ENCODE measurements around the gene SPARCL1. TPM values are rescaled to one million over a fixed set of nuclear protein-coding genes. Genes with fewer than 3 reads are reported as not detected.

SPARCL1 gene
- total RNA-seq, 2 experiments from 2014 or later = not detected

DNA sequence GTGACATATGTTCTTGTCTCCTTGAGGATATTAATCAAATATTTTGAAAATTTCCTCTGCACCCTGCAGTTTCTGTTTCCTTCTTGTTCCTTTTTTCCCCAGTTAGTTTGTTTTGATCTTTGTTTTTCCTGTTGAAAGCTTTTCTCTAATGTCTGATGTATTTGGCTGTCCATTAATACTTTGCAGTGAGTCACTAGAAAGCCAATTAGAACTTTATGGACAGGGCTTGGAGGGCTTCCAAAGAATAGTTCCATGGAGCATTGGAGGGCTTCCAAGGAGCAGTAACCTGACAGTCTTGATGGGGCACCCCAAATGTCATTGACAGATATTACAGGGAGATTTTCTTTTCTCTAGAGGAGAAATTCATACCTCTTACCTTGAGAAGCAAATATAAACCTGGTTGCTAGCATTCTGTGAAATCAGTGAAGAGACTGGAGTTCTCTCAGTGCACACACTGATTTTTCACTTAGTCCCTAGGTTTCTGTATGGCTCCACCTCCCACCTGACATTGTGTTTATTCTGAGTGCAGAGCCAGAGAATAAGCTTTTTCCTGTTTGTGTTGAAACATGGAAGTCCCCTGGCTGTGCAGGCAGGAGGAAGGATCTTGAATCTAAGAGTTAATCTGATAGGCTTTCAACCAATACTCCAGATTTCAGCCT is 26.5 kb downstream of the SPARCL1 start:
- TF ChIP-seq, protein P1, sequence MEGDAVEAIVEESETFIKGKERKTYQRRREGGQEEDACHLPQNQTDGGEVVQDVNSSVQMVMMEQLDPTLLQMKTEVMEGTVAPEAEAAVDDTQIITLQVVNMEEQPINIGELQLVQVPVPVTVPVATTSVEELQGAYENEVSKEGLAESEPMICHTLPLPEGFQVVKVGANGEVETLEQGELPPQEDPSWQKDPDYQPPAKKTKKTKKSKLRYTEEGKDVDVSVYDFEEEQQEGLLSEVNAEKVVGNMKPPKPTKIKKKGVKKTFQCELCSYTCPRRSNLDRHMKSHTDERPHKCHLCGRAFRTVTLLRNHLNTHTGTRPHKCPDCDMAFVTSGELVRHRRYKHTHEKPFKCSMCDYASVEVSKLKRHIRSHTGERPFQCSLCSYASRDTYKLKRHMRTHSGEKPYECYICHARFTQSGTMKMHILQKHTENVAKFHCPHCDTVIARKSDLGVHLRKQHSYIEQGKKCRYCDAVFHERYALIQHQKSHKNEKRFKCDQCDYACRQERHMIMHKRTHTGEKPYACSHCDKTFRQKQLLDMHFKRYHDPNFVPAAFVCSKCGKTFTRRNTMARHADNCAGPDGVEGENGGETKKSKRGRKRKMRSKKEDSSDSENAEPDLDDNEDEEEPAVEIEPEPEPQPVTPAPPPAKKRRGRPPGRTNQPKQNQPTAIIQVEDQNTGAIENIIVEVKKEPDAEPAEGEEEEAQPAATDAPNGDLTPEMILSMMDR (IDR thresholded peaks at IDR 0.05) = no peak
- no peak overlapping the region for H3K4me3 Mint-ChIP-seq
- ChIA-PET CTCF (no interaction called here), POLR2A (no interaction called here)
- no peak for DNase-seq
- H3K27me3 Mint-ChIP-seq = no peaks in the 10 kb centered on the region
- no peak overlapping the region for H3K27ac Mint-ChIP-seq
- Histone ChIP-seq H3K36me3 (ENCODE audit: insufficient read depth, low read length) (no peaks in the 10 kb centered on the region), H3K27me3 (ENCODE audit: control insufficient read depth in 1 of 2, insufficient read depth in 2 of 2, low read length in 2 of 2) (no peaks in the 10 kb centered on the region), H3K27ac (ENCODE audit: low read depth in 1 of 2, low read length in 2 of 2) (no peak overlapping the region), H3K4me1 (ENCODE audit: insufficient read depth, low read length) (no peaks in the 10 kb centered on the region), H3K9me3 (ENCODE audit: control insufficient read depth in 1 of 2, insufficient read depth in 1 of 2, low read length in 2 of 2) (no peaks in the 10 kb centered on the region), H3K4me3 (ENCODE audit: low read length) (no peak overlapping the region)
- H3K36me3 Mint-ChIP-seq (ENCODE audit: low read depth) = no peaks in the 10 kb centered on the region
- H3K9me3 Mint-ChIP-seq = no peaks in the 10 kb centered on the region
- intact Hi-C loops (cut with DNase I, micrococcal nuclease) = no loop called here
- peaks cover 7% of the 10 kb centered on the region for H3K4me1 Mint-ChIP-seq (ENCODE audit: low read depth)
- no peak for ATAC-seq (ENCODE audit: poor library complexity)

DNA sequence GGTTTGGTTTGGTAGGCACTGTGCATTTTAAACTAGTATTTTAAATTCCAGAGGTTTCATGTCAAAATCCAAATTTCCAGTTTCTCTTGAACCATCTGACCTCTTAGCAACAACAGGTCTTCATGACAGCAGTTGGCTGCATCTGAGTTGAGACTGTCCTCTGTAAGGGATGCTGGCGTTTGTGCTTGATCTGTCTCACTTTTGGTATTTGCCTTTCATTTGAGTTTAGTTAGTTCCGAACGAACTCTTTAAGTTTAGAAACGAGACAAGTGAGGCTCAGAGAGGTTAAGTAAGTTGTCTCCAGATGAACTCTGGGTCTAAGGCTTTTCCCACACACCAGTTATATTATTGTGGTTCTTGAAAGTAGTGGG is 29.1 kb downstream of the SPARCL1 start:
- Mint-ChIP-seq H3K9me3 (no peaks in the 10 kb centered on the region), H3K27me3 (no peaks in the 10 kb centered on the region), H3K36me3 (ENCODE audit: low read depth) (no peaks in the 10 kb centered on the region), H3K4me1 (ENCODE audit: low read depth) (peaks cover 7% of the 10 kb centered on the region), H3K4me3 (no peak overlapping the region), H3K27ac (no peak overlapping the region)
- Histone ChIP-seq H3K27ac (ENCODE audit: low read depth in 1 of 2, low read length in 2 of 2) (no peak overlapping the region), H3K4me3 (ENCODE audit: low read length) (no peak overlapping the region), H3K27me3 (ENCODE audit: control insufficient read depth in 1 of 2, insufficient read depth in 2 of 2, low read length in 2 of 2) (no peaks in the 10 kb centered on the region), H3K9me3 (ENCODE audit: control insufficient read depth in 1 of 2, insufficient read depth in 1 of 2, low read length in 2 of 2) (no peaks in the 10 kb centered on the region), H3K36me3 (ENCODE audit: insufficient read depth, low read length) (no peaks in the 10 kb centered on the region), H3K4me1 (ENCODE audit: insufficient read depth, low read length) (no peaks in the 10 kb centered on the region)
- no peak for DNase-seq
- TF ChIP-seq, protein P1 (IDR thresholded peaks at IDR 0.05) = no peak
- intact Hi-C loops (cut with DNase I, micrococcal nuclease) = no loop called here
- ATAC-seq (ENCODE audit: poor library complexity) = no peak
- ChIA-PET CTCF (no interaction called here), POLR2A (no interaction called here)

DNA sequence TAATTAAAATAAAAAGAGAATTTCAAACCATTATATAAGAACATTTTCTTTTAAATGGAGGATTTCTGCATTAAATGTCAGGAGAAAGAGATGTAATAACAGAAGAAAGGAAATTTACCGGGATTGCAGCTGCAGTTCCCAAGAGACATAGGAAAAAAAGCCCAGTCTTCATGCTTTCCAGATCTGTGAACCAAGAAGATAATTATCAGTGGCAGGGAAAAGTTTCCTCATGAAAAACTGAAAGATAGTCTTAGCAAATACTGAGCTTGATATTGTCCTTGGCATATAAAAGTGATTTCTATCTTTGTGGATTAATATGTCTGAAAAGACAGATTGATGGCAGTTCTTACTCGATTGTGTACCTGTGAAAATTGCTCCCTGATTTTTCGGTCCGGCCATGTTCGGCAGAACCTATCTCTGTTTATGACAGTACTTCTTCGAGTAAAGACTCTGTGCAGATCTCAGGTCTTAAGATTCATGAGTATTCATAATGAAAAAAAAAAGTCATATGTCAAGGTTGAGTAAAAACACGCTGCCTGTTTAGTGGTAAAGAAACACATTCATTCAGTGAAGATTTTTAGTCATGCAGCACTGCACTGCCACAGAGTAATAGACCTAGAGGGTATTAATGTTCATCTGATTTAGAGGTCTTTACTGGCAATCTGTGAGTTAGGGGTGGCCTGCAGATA is 29.6 kb downstream of the SPARCL1 start:
- POLR2A ChIA-PET = no interaction called here
- Histone ChIP-seq H3K9me3 (ENCODE audit: control insufficient read depth in 1 of 2, insufficient read depth in 1 of 2, low read length in 2 of 2) (no peaks in the 10 kb centered on the region), H3K4me1 (ENCODE audit: insufficient read depth, low read length) (no peaks in the 10 kb centered on the region), H3K36me3 (ENCODE audit: insufficient read depth, low read length) (no peaks in the 10 kb centered on the region), H3K4me3 (ENCODE audit: low read length) (no peak overlapping the region), H3K27me3 (ENCODE audit: control insufficient read depth in 1 of 2, insufficient read depth in 2 of 2, low read length in 2 of 2) (no peaks in the 10 kb centered on the region), H3K27ac (ENCODE audit: low read depth in 1 of 2, low read length in 2 of 2) (no peak overlapping the region)
- Mint-ChIP-seq H3K4me3 (no peak overlapping the region), H3K27ac (no peak overlapping the region), H3K4me1 (ENCODE audit: low read depth) (peaks cover 7% of the 10 kb centered on the region), H3K27me3 (no peaks in the 10 kb centered on the region), H3K36me3 (ENCODE audit: low read depth) (no peaks in the 10 kb centered on the region), H3K9me3 (no peaks in the 10 kb centered on the region)
- ATAC-seq (ENCODE audit: poor library complexity) (no peak), DNase-seq (no peak)
- TF ChIP-seq, protein P1 (IDR thresholded peaks at IDR 0.05) = no peak
- intact Hi-C loops (cut with DNase I, micrococcal nuclease) = no loop called here
- CTCF ChIA-PET = no interaction called here
